ENCODE data around the gene HMGB3.

DNA sequence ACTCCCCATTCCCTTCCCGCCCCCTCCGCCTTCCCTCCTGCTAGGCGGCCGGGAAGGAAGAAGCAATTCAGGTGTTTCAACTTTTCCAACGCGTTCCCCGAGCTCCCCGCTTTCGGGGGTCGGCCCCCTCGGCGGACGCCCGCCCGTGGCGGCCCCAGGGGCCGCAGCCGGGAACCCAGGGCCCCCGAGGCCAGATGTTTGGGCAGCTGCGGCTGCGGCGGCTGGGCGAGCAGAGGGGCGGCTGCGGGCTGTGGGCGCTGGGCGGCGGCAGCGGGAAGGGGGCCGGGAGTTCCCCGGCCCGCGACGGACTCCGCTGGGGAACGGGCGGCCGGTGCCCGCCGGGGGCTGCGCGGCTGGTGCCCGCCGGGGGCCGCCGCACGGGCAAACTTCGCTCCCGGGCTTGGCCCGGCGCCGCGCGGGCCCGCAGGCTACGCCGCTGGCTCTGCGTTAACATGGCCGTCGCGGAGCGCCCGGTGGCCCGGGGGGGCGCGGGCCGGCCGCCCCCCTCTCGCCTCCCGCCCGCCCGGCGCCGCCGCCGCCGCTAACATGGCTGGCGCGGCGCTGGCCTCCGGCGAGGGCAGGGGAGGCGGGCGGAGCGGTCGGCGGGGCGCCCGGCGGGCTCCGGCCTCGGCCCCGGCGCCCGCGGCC, 510 bp downstream of the HMGB3 start:
- TF ChIP-seq CTCF (IDR thresholded peaks at IDR 0.05; ENCODE audit: poor library complexity) (no peak), EZH2phosphoT487 (IDR thresholded peaks at IDR 0.05; ENCODE audit: low read depth, severe bottlenecking, unreplicated experiment) (no peak)

Data from hepatocyte (in vitro differentiated cells).